ENCODE measurements around the gene FAF1. TPM values are rescaled to one million over a fixed set of nuclear protein-coding genes. Genes with fewer than 3 reads are reported as not detected.

The FAF1 gene
- total RNA-seq, 4 donors from 2014 or later: 32.3 to 51.4 (median 36.1) TPM

DNA sequence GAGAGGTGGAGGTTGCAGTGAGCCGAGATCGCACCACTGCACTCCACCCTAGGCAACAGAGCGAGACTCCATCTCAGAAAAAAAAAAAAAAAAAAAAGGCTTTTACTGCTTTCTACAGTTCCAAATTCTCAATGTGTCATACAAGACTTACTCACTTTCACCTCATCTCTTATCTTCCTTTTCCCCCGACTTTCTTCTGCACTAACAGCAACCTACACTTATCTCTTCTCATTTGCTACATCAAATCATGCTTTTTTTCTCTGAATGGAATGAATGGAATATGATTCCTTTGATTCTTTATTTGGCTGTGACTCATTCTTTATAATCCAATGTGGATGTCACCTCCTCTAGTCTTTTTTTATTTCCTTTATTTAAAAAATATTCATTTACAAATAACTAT, 368.5 kb downstream of the FAF1 start:
- TF ChIP-seq, protein P1, sequence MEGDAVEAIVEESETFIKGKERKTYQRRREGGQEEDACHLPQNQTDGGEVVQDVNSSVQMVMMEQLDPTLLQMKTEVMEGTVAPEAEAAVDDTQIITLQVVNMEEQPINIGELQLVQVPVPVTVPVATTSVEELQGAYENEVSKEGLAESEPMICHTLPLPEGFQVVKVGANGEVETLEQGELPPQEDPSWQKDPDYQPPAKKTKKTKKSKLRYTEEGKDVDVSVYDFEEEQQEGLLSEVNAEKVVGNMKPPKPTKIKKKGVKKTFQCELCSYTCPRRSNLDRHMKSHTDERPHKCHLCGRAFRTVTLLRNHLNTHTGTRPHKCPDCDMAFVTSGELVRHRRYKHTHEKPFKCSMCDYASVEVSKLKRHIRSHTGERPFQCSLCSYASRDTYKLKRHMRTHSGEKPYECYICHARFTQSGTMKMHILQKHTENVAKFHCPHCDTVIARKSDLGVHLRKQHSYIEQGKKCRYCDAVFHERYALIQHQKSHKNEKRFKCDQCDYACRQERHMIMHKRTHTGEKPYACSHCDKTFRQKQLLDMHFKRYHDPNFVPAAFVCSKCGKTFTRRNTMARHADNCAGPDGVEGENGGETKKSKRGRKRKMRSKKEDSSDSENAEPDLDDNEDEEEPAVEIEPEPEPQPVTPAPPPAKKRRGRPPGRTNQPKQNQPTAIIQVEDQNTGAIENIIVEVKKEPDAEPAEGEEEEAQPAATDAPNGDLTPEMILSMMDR (IDR thresholded peaks at IDR 0.05): no peak
- ATAC-seq (ENCODE audit: low FRiP score) (no peak), DNase-seq (ENCODE audit: low spot score) (no peak)

- ATAC-seq (ENCODE audit: low FRiP score): no peak
- no peak for DNase-seq (ENCODE audit: low spot score)
- TF ChIP-seq, protein P1 (IDR thresholded peaks at IDR 0.05): no peak
These were observed 377.7 kb downstream of the FAF1 start for GRCh38 chr1:50582346-50582745.

DNA sequence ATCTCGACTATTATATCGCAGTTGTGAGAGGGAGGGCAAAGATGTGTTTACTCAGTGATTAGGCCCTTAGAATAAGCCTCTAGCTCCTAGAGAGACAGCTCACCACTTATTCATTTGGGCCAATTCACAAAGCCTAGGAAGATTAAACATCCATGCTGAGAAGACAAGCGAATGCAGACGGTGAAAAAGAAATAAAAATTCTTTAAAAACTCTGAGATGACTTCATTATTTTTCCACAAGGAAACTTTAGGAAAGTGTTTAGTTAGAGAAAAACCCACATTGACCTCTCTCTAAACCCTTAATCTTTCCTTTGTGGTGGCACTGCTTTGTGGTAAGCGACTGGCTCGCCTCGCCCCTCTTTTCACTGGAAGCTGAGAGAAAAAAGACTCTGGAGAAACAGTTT, 390.0 kb downstream of the FAF1 start:
- no peak for DNase-seq (ENCODE audit: low spot score)
- ATAC-seq (ENCODE audit: low FRiP score): no peak
- TF ChIP-seq, protein P1 (IDR thresholded peaks at IDR 0.05): no peak

DNA sequence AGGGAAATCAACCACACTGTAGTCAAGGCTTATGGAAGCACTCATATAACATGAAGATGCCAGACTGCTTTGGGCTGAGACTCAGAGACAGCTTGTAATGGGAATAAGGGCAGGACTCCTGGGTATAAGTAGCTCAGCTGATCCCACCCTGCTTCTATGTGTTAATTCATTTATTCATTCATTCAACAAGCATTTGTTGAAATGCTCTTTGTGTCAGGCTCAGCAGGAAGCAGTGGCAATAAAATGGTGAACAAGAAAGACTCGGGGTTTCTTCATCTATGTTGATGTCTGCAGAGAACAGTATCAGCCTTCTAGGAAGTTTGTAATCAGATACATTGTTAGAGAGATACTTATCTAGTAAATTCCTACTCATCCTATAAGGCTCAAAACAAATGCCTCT, 391.3 kb downstream of the FAF1 start:
- TF ChIP-seq, protein P1 (IDR thresholded peaks at IDR 0.05): no peak
- no peak for ATAC-seq (ENCODE audit: low FRiP score)
- DNase-seq (ENCODE audit: low spot score): no peak

DNA sequence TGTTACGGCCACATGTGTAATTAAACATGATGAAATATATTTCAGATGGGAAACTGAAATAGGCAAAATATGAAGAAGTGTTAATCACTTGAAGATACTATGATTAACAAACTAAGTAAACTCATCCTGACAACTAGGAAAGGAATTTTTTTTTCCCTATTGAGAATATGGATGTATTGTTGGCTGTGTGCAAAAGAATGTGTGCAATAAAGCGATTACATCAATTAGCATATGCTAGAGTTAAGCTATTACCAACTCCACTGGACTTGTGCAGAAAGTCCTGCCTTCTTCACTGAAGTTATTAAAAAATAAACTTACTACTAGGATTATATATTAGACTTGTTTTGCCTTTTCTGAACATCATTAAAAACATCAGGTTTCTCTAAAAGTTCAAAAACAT, 393.7 kb downstream of the FAF1 start:
- no peak for DNase-seq (ENCODE audit: low spot score)
- no peak for ATAC-seq (ENCODE audit: low FRiP score)

DNA sequence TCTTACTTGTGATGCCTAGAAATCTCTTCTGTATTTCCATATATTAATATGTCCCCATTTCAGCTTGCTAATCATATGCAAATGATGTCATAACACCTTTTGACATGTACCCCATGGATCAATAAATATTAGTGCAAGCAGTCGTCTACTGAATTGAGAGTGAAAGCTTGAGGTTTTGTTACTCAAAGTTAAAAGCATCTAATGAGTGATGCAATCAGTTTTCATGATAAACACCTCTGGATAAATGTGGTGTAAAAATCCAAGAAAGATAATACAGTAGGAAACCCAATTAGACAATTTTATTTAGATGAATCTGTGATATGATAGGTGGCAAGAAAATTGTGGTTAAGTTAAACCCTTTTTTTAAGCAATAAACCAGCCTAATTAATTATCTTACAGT, 395.6 kb downstream of the FAF1 start:
- no peak for DNase-seq (ENCODE audit: low spot score)
- TF ChIP-seq, protein P1 (IDR thresholded peaks at IDR 0.05): no peak
- ATAC-seq (ENCODE audit: low FRiP score): no peak

More for the DNA sequence above, 393.7 kb downstream of the FAF1 start:
- TF ChIP-seq, protein P1 (IDR thresholded peaks at IDR 0.05): no peak

DNA sequence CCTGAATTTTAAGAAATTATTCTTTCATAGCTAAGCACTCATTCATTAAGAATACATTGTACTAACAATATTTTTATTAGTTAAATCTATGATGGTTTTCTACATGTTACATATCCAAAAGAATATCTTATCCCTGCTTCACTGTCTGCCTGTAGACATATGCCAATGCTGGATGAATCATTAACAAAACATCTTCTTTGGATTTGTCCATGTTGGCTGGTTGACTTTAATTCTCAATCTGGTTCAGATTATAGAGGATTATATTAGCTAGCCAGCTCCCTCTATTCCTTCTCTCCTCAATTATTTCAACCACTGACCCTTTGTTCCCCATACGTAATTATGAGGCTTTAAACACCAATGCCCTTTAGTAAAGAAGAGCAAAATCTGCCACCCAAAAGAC, 398.0 kb downstream of the FAF1 start:
- no peak for DNase-seq (ENCODE audit: low spot score)
- TF ChIP-seq, protein P1 (IDR thresholded peaks at IDR 0.05): no peak
- no peak for ATAC-seq (ENCODE audit: low FRiP score)
